B cell (primary cell): ENCODE data around the gene TPCN2. TPM values are rescaled to one million over a fixed set of nuclear protein-coding genes. Genes with fewer than 3 reads are reported as not detected.

ENCODE experiments used
- ATAC-seq: fragments of 200-7000 bp; cut with Tn5 transposase; one replicate; pipeline ENCODE4 v1.10.0; 2021; ENCODE audit warnings: low read depth, mild to moderate bottlenecking, moderate number of reproducible peaks, moderate library complexity
- CTCF ChIA-PET: fragments of 350-600 bp; sonication (Branson Sonifier 250); formaldehyde crosslinking; loops from one replicate; lab custom pipeline; 2021; ENCODE audit warnings: antibody characterized with exemption, inconsistent platforms; lab: Charles Lee
- POLR2A ChIA-PET: fragments of 350-600 bp; sonication (Branson Sonifier 250); formaldehyde crosslinking; loops from one replicate; lab custom pipeline; 2021; ENCODE audit warnings: antibody characterized with exemption; lab: Charles Lee
- DNase-seq: peaks from one replicate; pipeline ENCODE4 v3.0.0; 2013
- H2AFZ ChIP-seq: 2 replicates; pipeline ENCODE4 v1.6.1; 2012; ENCODE audit warnings: mild to moderate bottlenecking, low read depth, low read length; ENCODE audit not compliant: insufficient read depth, poor library complexity, severe bottlenecking
- H3K27ac ChIP-seq, 2 donors: 1 replicate in 1 of 2; 2 replicates in 1 of 2; pipeline ENCODE4 v1.5.1; 2012 to 2013; ENCODE audit warnings: low read length in 2 of 2, mild to moderate bottlenecking in 2 of 2, moderate library complexity in 1 of 2
- H3K27me3 ChIP-seq, 4 experiments: fragments of 200-600 bp in 1 of 4; sonication (generic) in 1 of 4; replicated peaks in 1 of 4; 1 replicate in 2 of 4; 2 replicates in 2 of 4; pipeline versions ENCODE4 v1.6.1 to v1.7.0; 2013 to 2016; ENCODE audit warnings: low read length in 3 of 4, mild to moderate bottlenecking in 2 of 4, mixed read lengths in 1 of 4, moderate library complexity in 1 of 4; ENCODE audit not compliant: insufficient read depth in 4 of 4, control insufficient read depth in 3 of 4; ENCODE audit errors: control extremely low read depth in 1 of 4
- H3K36me3 ChIP-seq, 2 experiments: replicated peaks in 1 of 2; 1 replicate in 1 of 2; 2 replicates in 1 of 2; pipeline versions ENCODE4 v1.6.1 to v1.7.1; 2013; ENCODE audit warnings: low read length in 1 of 2; ENCODE audit not compliant: insufficient read depth in 2 of 2, control insufficient read depth in 1 of 2; ENCODE audit errors: control extremely low read depth in 1 of 2, extremely low read depth in 1 of 2
- H3K4me1 ChIP-seq, 2 donors: fragments of 200-600 bp in 1 of 2; sonication (generic) in 1 of 2; 1 replicate in 1 of 2; 2 replicates in 1 of 2; pipeline versions ENCODE4 v1.5.1 to v1.6.1; 2013 to 2017; ENCODE audit warnings: low read length in 2 of 2; ENCODE audit not compliant: control insufficient read depth in 2 of 2, insufficient read depth in 2 of 2
- H3K4me2 ChIP-seq: replicated peaks from 2 replicates; pipeline ENCODE3; 2012; ENCODE audit warnings: mild to moderate bottlenecking, low read depth, low read length; ENCODE audit not compliant: poor library complexity, severe bottlenecking
- H3K4me3 ChIP-seq, 5 experiments: fragments of 200-600 bp in 1 of 5; sonication (generic) in 1 of 5; 1 replicate in 3 of 5; 2 replicates in 2 of 5; pipeline versions ENCODE4 v1.5.1 to v1.7.0; 2011 to 2016; ENCODE audit warnings: low read length in 4 of 5, mild to moderate bottlenecking in 4 of 5, low read depth in 2 of 5, control low read depth in 1 of 5, moderate library complexity in 1 of 5; ENCODE audit not compliant: insufficient read depth in 1 of 5; ENCODE audit errors: control extremely low read depth in 1 of 5, extremely low read depth in 1 of 5
- H3K79me2 ChIP-seq: fragments of 200-600 bp; sonication (generic); one replicate; pipeline ENCODE4 v1.6.0; 2016; ENCODE audit warnings: low read length; ENCODE audit not compliant: control insufficient read depth, insufficient read depth
- H3K9ac ChIP-seq: fragments of 200-600 bp; sonication (generic); 2 replicates; pipeline ENCODE4 v1.6.1; 2017; ENCODE audit warnings: mild to moderate bottlenecking, low read length, moderate library complexity
- H3K9me3 ChIP-seq, 3 donors: one replicate each; pipeline versions ENCODE4 v1.6.1 to v1.7.1; 2013; ENCODE audit warnings: low read length in 2 of 3; ENCODE audit not compliant: control insufficient read depth in 2 of 3, insufficient read depth in 1 of 3; ENCODE audit errors: control extremely low read depth in 1 of 3
- H4K20me1 ChIP-seq: 2 replicates; pipeline ENCODE4 v1.6.0; 2012; ENCODE audit warnings: mild to moderate bottlenecking, low read length; ENCODE audit not compliant: insufficient read depth, control insufficient read depth, poor library complexity, severe bottlenecking
- H3K27ac Mint-ChIP-seq: one replicate; pipeline ENCODE4 v1.8.0; 2021; ENCODE audit warnings: mixed read lengths
- H3K27me3 Mint-ChIP-seq: one replicate; pipeline ENCODE4 v1.8.0; 2021; ENCODE audit warnings: mixed read lengths
- H3K4me1 Mint-ChIP-seq: one replicate; pipeline ENCODE4 v1.8.0; 2021; ENCODE audit warnings: mixed read lengths
- H3K4me3 Mint-ChIP-seq: one replicate; pipeline ENCODE4 v1.8.0; 2021; ENCODE audit warnings: mixed read lengths
- H3K9me3 Mint-ChIP-seq: one replicate; pipeline ENCODE4 v1.8.0; 2022; ENCODE audit warnings: mixed read lengths; ENCODE audit not compliant: insufficient read depth
- CTCF ChIP-seq: fragments of 200-600 bp; IDR thresholded peaks from one replicate; pipeline ENCODE4 v1.8.0; 2022; ENCODE audit warnings: antibody characterized with exemption, mild to moderate bottlenecking
- EZH2 ChIP-seq: IDR thresholded peaks from 2 replicates; pipeline ENCODE4 v1.6.1; 2012; ENCODE audit warnings: borderline replicate concordance, low read depth, mild to moderate bottlenecking, moderate library complexity, low read length; ENCODE audit not compliant: insufficient read depth, poor library complexity, severe bottlenecking
- WGBS: methylation state at CpG from one replicate; pipeline ENCODE4 v1.1.5; 2013; ENCODE audit warnings: missing lambda C conversion rate; ENCODE audit not compliant: insufficient coverage; 5-methylcytosine and 5-hydroxymethylcytosine counted together
- intact Hi-C: fragments of 100-400 bp; cut with micrococcal nuclease; formaldehyde crosslinking; loops from one replicate; pipeline ENCODE4 v1.10.0; 2022
- polyA plus RNA-seq: library from polyadenylated mRNA; depleted of rRNA; stranded (reverse); fragments of >200 nt; gene quantifications from 2 replicates; pipeline ENCODE4 v1.2.3, GENCODE V29; 2012
- total RNA-seq, 2 donors: library from RNA; stranded (reverse); fragments of 120-200 nt in 1 of 2; gene quantifications; 1 replicate in 1 of 2; 2 replicates in 1 of 2; pipeline versions ENCODE4 v1.2.3 to v1.2.4, GENCODE V29; 2013 to 2022

TPCN2 gene
- total and polyA plus RNA-seq, 2 donors (not counting 1 experiment from before 2014, with no cell fraction given), result 16.8 to 71.4 TPM

DNA sequence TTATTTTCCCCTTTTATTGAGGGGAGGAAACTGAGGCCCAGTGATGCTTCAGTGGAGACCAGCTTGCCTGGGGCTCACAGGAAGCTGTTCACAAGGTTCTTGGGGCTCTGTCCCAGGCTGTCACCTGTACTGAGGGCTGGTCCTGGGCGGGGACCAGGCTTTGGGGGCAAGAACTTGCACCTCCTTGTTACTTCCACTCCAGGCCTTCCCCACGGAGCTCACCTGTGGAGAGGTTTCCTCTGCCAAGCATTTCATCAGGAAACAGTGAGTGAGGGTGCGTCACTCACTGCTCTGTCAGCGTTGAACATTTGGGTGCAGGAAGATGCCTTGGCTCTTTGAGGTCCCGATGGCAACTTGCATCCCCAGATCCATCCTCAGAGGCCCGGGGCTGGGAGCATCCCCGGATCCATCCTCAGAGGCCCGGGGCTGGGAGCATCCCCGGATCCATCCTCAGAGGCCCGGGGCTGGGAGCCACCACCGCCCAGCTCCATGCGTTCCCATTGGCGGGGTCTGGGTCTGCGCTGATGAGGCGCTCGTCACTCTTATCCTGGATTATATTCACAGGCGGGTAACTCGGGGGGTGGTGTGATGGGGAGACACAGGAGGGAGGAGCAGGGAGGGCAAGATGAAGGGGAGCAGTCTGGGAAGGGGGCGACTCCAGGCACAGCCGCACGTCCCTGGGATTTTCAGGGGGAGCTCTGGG lies 105.6 kb downstream of the TPCN2 start:
- intact Hi-C loops, result no loop called here
- H3K79me2 ChIP-seq, result no peaks in the 10 kb centered on the region

More for the DNA sequence above, 105.6 kb downstream of the TPCN2 start:
- peaks cover 3% of the 10 kb centered on the region for H3K9me3 Mint-ChIP-seq
- no peak overlapping the region for H3K27ac ChIP-seq
- peaks cover 10% of the 10 kb centered on the region for H3K4me1 Mint-ChIP-seq
- ATAC-seq, result no peak
- peaks cover 0 to 3% of the 10 kb centered on the region in 2 donors for H3K4me1 ChIP-seq
- no peak overlapping the region for H2AFZ ChIP-seq
- ChIA-PET POLR2A (no interaction called here), CTCF (no interaction called here)
- H3K9ac ChIP-seq, result no peak overlapping the region
- H3K36me3 ChIP-seq, result no peaks in the 10 kb centered on the region
- H3K4me3 Mint-ChIP-seq, result no peak overlapping the region
- peaks cover 0 to under 1% (median 0%) of the 10 kb centered on the region in 3 donors for H3K9me3 ChIP-seq
- 94% methylated on average over 17 of the region's 21 CpGs for WGBS
- no peak for DNase-seq
- peaks cover 8% of the 10 kb centered on the region for H3K27me3 Mint-ChIP-seq
- no peak for TF ChIP-seq EZH2
- TF ChIP-seq CTCF, result no peak
- H3K4me2 ChIP-seq, result no peak overlapping the region
- peaks cover 0 to 13% (median 0%) of the 10 kb centered on the region in 4 experiments for H3K27me3 ChIP-seq
- H4K20me1 ChIP-seq, result no peaks in the 10 kb centered on the region
- H3K27ac Mint-ChIP-seq, result no peak overlapping the region
- H3K4me3 ChIP-seq, result no peak overlapping the region
